ENCODE measurements around the gene PMIS2.
"Not testable (repeated sequence)": the region's sequence is repeated elsewhere in the genome, so short reads cannot be mapped to it uniquely, and the experiment has no call there.

PMIS2 gene

GRCh38 chr19:35595928-35596327 lies 10.0 kb downstream of the PMIS2 start:
- no peaks in the 10 kb centered on the region for H3K27me3 ChIP-seq (ENCODE audit: insufficient read depth, low read length)
- H3K9me3 ChIP-seq (ENCODE audit: insufficient read depth, low read depth, low read length) = no peaks in the 10 kb centered on the region
- H3K27ac ChIP-seq (ENCODE audit: low read depth, low read length) = no peak overlapping the region
- H3K4me3 ChIP-seq (ENCODE audit: low read length) = no peak overlapping the region
- no peak overlapping the region for H3K9ac ChIP-seq (ENCODE audit: low read depth, low read length)
- 100% methylated on average over 1 of the region's 1 CpG for WGBS
- H3K36me3 ChIP-seq (ENCODE audit: insufficient read depth, low read length) = no peaks in the 10 kb centered on the region
- H3K4me1 ChIP-seq (ENCODE audit: insufficient read depth, low read length) = no peaks in the 10 kb centered on the region

GRCh38 chr19:35596366-35596999 lies 10.5 kb downstream of the PMIS2 start:
- Histone ChIP-seq H3K9me3 (ENCODE audit: insufficient read depth, low read depth, low read length) (no peaks in the 10 kb centered on the region), H3K36me3 (ENCODE audit: insufficient read depth, low read length) (no peaks in the 10 kb centered on the region), H3K4me3 (ENCODE audit: low read length) (no peak overlapping the region), H3K27me3 (ENCODE audit: insufficient read depth, low read length) (no peaks in the 10 kb centered on the region), H3K9ac (ENCODE audit: low read depth, low read length) (no peak overlapping the region), H3K4me1 (ENCODE audit: insufficient read depth, low read length) (no peaks in the 10 kb centered on the region), H3K27ac (ENCODE audit: low read depth, low read length) (no peak overlapping the region)
- WGBS = 84% methylated on average over 4 of the region's 4 CpGs

DNA sequence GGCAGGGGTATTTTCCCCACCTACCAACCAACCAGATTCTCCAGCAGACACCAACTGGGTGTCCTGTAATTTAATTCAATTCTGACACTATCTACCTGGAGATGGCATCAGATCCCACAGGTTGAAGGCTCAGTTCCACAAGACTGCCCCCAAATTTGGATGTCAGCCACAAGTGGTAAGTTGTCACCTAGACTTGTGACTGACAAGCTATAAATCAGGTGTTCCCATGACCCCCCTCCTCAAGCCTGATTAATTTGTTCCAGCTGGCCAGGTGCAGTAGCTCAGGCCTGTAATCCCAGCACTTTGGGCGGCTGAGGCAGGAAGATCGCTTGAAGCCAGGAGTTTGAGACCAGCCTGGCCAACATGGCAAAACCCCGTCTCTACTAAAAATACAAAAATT lies 16.0 kb downstream of the PMIS2 start:
- H3K9me3 ChIP-seq (ENCODE audit: insufficient read depth, low read depth, low read length) = peaks cover 8% of the 10 kb centered on the region
- no peak overlapping the region for H3K27ac ChIP-seq (ENCODE audit: low read depth, low read length)
- WGBS = 92% methylated on average over 3 of the region's 3 CpGs
- H3K9ac ChIP-seq (ENCODE audit: low read depth, low read length) = no peak overlapping the region
- H3K36me3 ChIP-seq (ENCODE audit: insufficient read depth, low read length) = no peaks in the 10 kb centered on the region
- no peaks in the 10 kb centered on the region for H3K27me3 ChIP-seq (ENCODE audit: insufficient read depth, low read length)
- no peak overlapping the region for H3K4me3 ChIP-seq (ENCODE audit: low read length)
- no peaks in the 10 kb centered on the region for H3K4me1 ChIP-seq (ENCODE audit: insufficient read depth, low read length)

GRCh38 chr19:35604436-35604835 lies 18.5 kb downstream of the PMIS2 start:
- not testable (repeated sequence) for H3K4me1 ChIP-seq (ENCODE audit: insufficient read depth, low read length); H3K27me3 ChIP-seq (ENCODE audit: insufficient read depth, low read length); H3K9ac ChIP-seq (ENCODE audit: low read depth, low read length); H3K27ac ChIP-seq (ENCODE audit: low read depth, low read length); H3K36me3 ChIP-seq (ENCODE audit: insufficient read depth, low read length); H3K4me3 ChIP-seq (ENCODE audit: low read length)
- 82% methylated on average over 4 of the region's 4 CpGs for WGBS
- H3K9me3 ChIP-seq (ENCODE audit: insufficient read depth, low read depth, low read length) = peaks cover 18% of the 10 kb centered on the region

GRCh38 chr19:35607170-35607569 lies 21.2 kb downstream of the PMIS2 start:
- peaks cover 18% of the 10 kb centered on the region for H3K9me3 ChIP-seq (ENCODE audit: insufficient read depth, low read depth, low read length)
- H3K9ac ChIP-seq (ENCODE audit: low read depth, low read length); H3K4me3 ChIP-seq (ENCODE audit: low read length); H3K36me3 ChIP-seq (ENCODE audit: insufficient read depth, low read length); H3K27ac ChIP-seq (ENCODE audit: low read depth, low read length); H3K27me3 ChIP-seq (ENCODE audit: insufficient read depth, low read length); H3K4me1 ChIP-seq (ENCODE audit: insufficient read depth, low read length): not testable (repeated sequence)
- WGBS = 91% methylated on average over 5 of the region's 8 CpGs

- WGBS = 87% methylated on average over 3 of the region's 3 CpGs
- no peak overlapping the region for H3K9ac ChIP-seq (ENCODE audit: low read depth, low read length)
These were observed 21.7 kb downstream of the PMIS2 start for GRCh38 chr19:35607661-35608060.

GRCh38 chr19:35608251-35608650 lies 22.3 kb downstream of the PMIS2 start:
- 77% methylated on average over 2 of the region's 2 CpGs for WGBS
- Histone ChIP-seq H3K27ac (ENCODE audit: low read depth, low read length) (no peak overlapping the region), H3K4me1 (ENCODE audit: insufficient read depth, low read length) (no peaks in the 10 kb centered on the region)

More at GRCh38 chr19:35607661-35608060, 21.7 kb downstream of the PMIS2 start:
- Histone ChIP-seq H3K36me3 (ENCODE audit: insufficient read depth, low read length) (no peaks in the 10 kb centered on the region), H3K27ac (ENCODE audit: low read depth, low read length) (no peak overlapping the region), H3K4me3 (ENCODE audit: low read length) (no peak overlapping the region), H3K9me3 (ENCODE audit: insufficient read depth, low read depth, low read length) (peaks cover 18% of the 10 kb centered on the region), H3K27me3 (ENCODE audit: insufficient read depth, low read length) (no peaks in the 10 kb centered on the region), H3K4me1 (ENCODE audit: insufficient read depth, low read length) (no peaks in the 10 kb centered on the region)

GRCh38 chr19:35609851-35610353 lies 23.9 kb downstream of the PMIS2 start:
- Histone ChIP-seq H3K9ac (ENCODE audit: low read depth, low read length) (no peak overlapping the region), H3K27ac (ENCODE audit: low read depth, low read length) (no peak overlapping the region), H3K4me3 (ENCODE audit: low read length) (no peak overlapping the region), H3K4me1 (ENCODE audit: insufficient read depth, low read length) (no peaks in the 10 kb centered on the region), H3K36me3 (ENCODE audit: insufficient read depth, low read length) (peaks cover 2% of the 10 kb centered on the region), H3K27me3 (ENCODE audit: insufficient read depth, low read length) (no peaks in the 10 kb centered on the region), H3K9me3 (ENCODE audit: insufficient read depth, low read depth, low read length) (peaks cover 18% of the 10 kb centered on the region)
- WGBS = 87% methylated on average over 6 of the region's 6 CpGs

More at GRCh38 chr19:35608251-35608650, 22.3 kb downstream of the PMIS2 start:
- Histone ChIP-seq H3K9ac (ENCODE audit: low read depth, low read length) (no peak overlapping the region), H3K27me3 (ENCODE audit: insufficient read depth, low read length) (no peaks in the 10 kb centered on the region), H3K9me3 (ENCODE audit: insufficient read depth, low read depth, low read length) (peaks cover 18% of the 10 kb centered on the region), H3K4me3 (ENCODE audit: low read length) (no peak overlapping the region), H3K36me3 (ENCODE audit: insufficient read depth, low read length) (no peaks in the 10 kb centered on the region)

GRCh38 chr19:35612224-35612558 lies 26.2 kb downstream of the PMIS2 start:
- Histone ChIP-seq H3K9me3 (ENCODE audit: insufficient read depth, low read depth, low read length) (peaks cover 9% of the 10 kb centered on the region), H3K4me1 (ENCODE audit: insufficient read depth, low read length) (no peaks in the 10 kb centered on the region), H3K4me3 (ENCODE audit: low read length) (peak overlapping the region; percentile 96), H3K9ac (ENCODE audit: low read depth, low read length) (no peak overlapping the region), H3K36me3 (ENCODE audit: insufficient read depth, low read length) (peaks cover 19% of the 10 kb centered on the region), H3K27ac (ENCODE audit: low read depth, low read length) (no peak overlapping the region), H3K27me3 (ENCODE audit: insufficient read depth, low read length) (no peaks in the 10 kb centered on the region)
- WGBS = 56% methylated on average over 9 of the region's 9 CpGs

DNA sequence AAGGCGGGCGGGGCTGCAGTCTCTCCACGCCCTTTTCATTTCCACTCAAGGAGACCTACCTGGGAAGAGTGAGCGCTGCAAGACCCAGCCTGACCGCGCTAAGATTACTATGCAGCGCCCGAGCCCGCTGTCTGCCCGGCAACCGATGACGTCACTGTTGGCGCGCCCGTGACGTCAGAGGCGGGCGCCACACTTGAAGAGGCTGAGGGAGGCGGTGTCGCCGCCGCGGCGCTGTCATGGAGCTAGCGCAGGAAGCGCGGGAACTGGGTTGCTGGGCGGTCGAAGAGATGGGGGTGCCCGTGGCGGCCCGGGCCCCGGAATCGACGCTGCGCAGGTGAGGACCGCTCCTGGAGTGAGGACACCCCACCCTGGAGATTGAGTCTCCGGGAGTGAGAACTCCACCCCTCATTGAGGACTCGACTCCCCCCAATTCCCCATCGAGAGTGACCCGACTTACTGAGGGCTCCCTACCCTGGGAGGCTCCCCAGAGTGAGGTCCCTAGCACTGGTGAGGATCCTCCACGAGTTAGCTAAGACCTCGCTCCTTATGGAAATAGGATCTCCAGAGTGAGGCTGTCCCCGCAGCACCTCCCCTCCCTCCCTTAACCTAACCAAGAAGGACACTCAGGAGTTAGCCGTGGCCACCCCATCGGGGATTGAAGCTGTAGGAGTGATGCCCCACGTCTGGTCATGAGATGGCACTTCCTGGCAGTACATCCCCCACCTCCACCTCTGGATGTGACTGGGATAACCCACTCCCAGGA lies 26.8 kb downstream of the PMIS2 start, which contains the start of gene HAUS5:
Gene HAUS5, plus strand, starts transcription at position 177 of the 763 bp plus-strand sequence. Its CDS starts 60 bp downstream, at position 237.
- Histone ChIP-seq H3K27ac (ENCODE audit: low read depth, low read length) (peak within 1 kb of the TSS; percentile 48; the same call in 1 of the 2 replicates), H3K27me3 (ENCODE audit: insufficient read depth, low read length) (no peaks in the 10 kb centered on the region)
- WGBS = under 1% methylated on average over 47 of the region's 47 CpGs

GRCh38 chr19:35613574-35613973 lies 27.6 kb downstream of the PMIS2 start:
- peak overlapping the region; percentile 96; the same call in 1 of the 2 replicates for H3K4me3 ChIP-seq (ENCODE audit: low read length)
- H3K9me3 ChIP-seq (ENCODE audit: insufficient read depth, low read depth, low read length) = no peaks in the 10 kb centered on the region
- no peak overlapping the region for H3K27ac ChIP-seq (ENCODE audit: low read depth, low read length)
- no peaks in the 10 kb centered on the region for H3K27me3 ChIP-seq (ENCODE audit: insufficient read depth, low read length)
- 93% methylated on average over 1 of the region's 1 CpG for WGBS
- no peaks in the 10 kb centered on the region for H3K4me1 ChIP-seq (ENCODE audit: insufficient read depth, low read length)
- peaks cover 22% of the 10 kb centered on the region for H3K36me3 ChIP-seq (ENCODE audit: insufficient read depth, low read length)
- H3K9ac ChIP-seq (ENCODE audit: low read depth, low read length) = no peak overlapping the region

More for the DNA sequence above, 26.8 kb downstream of the PMIS2 start, which contains the start of gene HAUS5:
- Histone ChIP-seq H3K4me3 (ENCODE audit: low read length) (peak within 1 kb of the TSS; percentile 96), H3K9ac (ENCODE audit: low read depth, low read length) (peak within 1 kb of the TSS; percentile 90), H3K9me3 (ENCODE audit: insufficient read depth, low read depth, low read length) (peaks cover 5% of the 10 kb centered on the region), H3K36me3 (ENCODE audit: insufficient read depth, low read length) (peaks cover 22% of the 10 kb centered on the region), H3K4me1 (ENCODE audit: insufficient read depth, low read length) (no peaks in the 10 kb centered on the region)
